GM23248 (cell line): Measurements from ENCODE around the gene PCDH1.

Experiments used
- EZH2 ChIP-seq: fragments of 200-600 bp; sonication (generic); IDR thresholded peaks from 2 replicates; pipeline ENCODE4 v1.6.1; 2018; ENCODE audit warnings: antibody characterized with exemption, mild to moderate bottlenecking; ENCODE audit not compliant: insufficient read depth, poor library complexity, severe bottlenecking
- EZH2phosphoT487 ChIP-seq: fragments of 200-600 bp; sonication (generic); IDR thresholded peaks from 2 replicates; pipeline ENCODE4 v1.6.1; 2018; ENCODE audit warnings: antibody characterized with exemption, moderate library complexity, mild to moderate bottlenecking, low read depth; ENCODE audit not compliant: insufficient read depth

GRCh38 chr5:141822144-141822543 lies 56.1 kb downstream of the PCDH1 start:
- TF ChIP-seq EZH2 (no peak), EZH2phosphoT487 (no peak)
